ENCODE results near the gene SLC4A1AP.
"Not testable (repeated sequence)": the region's sequence is repeated elsewhere in the genome, so short reads cannot be mapped to it uniquely, and the experiment has no call there.

Gene SLC4A1AP

GRCh38 chr2:27652790-27653189, 10.9 kb upstream of the SLC4A1AP start:
- DNase-seq = no peak

- DNase-seq = no peak
These were observed 10.3 kb upstream of the SLC4A1AP start for GRCh38 chr2:27653397-27653796.

DNA sequence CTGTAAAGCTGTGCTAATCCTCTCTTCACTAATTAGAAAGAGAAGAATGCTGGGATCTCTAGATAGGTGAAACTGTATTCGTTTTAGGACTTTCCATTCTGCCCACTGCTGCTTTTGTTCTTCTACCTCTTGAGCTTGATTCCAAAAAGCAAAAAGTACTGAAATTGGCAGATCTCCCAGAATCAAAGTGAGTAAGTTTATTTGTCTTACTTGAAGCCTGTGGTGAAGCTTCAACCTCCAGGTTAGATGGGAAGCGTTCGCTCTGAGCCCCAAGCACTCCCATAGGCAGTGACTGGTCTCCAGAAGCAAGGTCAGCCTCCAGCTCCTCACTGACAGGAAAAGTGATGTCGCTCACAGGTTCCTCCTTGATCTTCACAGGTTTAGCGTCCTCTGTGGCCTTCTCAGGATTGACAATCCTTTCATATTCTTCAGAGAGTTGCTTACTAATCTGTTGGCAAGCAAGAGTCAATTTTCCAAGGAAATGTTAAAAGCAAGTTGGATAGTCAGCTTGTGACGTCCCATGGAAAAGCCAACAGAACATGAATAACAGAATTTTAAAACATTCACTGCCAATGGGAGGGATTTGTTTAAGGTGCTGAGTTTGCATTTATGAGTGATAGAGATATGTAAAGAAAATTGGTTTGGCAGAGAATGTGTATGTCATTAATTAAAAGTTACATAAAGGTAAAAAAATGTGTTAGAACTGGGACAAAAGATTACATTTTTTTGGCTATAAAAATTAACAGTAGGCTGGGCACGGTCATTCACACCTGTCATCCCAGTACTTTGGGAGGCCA, 8.3 kb upstream of the SLC4A1AP start:
- DNase-seq = no peak

DNA sequence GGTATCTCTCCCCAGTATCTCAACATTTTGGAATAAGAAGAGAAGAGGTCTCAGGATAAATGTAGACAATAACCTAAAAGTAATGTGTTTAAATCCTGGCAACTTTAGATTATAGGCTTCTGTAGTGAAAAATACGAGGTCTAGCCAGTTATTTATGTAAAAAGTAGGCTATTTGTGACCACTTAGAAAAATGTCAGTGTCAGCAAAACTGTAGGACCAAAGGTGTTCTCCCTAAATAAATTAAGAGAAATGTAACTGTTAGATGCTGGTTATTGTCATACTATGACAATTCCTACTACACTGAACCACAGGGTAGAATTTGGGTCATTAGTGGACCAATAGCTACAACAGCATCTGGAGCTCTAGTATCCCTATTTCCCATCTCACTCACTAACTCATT, 2.3 kb upstream of the SLC4A1AP start:
- DNase-seq = no peak

- DNase-seq = peak; percentile 16
These were observed 475 bp downstream of the SLC4A1AP start for GRCh38 chr2:27664154-27664574.

- no peak for DNase-seq
These were observed 1.1 kb downstream of the SLC4A1AP start for GRCh38 chr2:27664622-27665363.

GRCh38 chr2:27667446-27667845, 3.8 kb downstream of the SLC4A1AP start:
- DNase-seq = no peak

GRCh38 chr2:27671235-27671634, 7.5 kb downstream of the SLC4A1AP start:
- no peak for DNase-seq

- DNase-seq = no peak
These were observed 9.2 kb downstream of the SLC4A1AP start for GRCh38 chr2:27672723-27673486.

DNA sequence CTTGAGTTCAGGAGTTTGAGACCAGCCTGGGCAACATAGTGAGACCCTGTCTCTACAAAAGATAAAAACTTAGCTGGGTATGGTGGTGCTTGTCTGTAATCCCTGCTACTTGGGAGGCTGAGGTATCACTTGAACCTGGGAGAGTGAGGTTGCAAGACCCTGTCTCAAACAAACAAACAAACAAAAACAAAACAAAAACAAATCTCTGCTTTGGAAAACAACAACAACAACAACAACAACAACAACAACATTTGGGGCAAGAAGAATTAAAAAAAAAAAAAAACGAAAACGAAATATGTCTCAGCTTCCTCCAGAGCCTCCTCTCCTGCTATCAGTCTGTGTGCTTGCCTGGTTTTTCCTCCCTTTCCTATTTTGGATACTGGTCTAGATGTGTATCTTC, 16.9 kb downstream of the SLC4A1AP start:
- DNase-seq = no peak

DNA sequence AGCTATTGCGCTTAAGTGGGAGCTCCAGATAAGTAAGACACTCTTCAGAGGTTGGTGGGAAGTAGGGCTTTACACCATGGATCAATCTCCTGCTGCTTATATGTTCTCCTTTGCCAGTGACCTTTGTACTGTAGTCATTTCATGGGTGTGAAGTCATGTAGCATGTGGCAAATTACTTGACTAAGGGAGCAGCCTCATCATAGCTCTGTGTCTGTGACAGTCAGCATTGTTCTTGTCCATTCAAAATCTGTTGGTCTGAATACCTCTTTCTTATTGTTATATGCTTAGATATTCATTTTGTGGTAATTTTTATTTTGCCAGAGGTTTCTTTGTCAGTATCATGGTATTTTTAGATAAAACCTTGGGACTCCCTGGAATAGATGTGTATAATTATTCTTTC, 18.2 kb downstream of the SLC4A1AP start:
- DNase-seq = no peak

DNA sequence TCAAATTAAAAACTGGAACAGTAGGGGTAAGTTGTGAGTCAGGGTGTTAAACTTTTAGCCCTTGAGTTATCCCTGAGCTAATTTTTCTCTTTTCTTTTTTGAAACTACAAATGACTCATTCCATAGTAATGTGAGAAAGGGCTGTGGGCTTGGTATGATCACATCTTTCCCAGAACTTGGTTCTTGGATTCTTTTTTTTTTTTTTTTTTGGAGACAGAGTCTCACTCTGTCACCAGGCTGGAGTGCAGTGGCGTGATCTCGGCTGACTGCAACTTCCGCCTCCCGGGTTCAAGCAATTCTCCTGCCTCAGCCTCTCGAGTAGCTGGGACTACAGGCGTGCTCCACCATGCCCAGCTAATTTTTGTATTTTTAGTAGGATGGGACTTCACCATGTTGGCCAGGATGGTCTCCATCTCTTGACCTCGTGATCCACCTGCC, 18.7 kb downstream of the SLC4A1AP start:
- not testable (repeated sequence) for DNase-seq

- DNase-seq = peak; percentile 83
These were observed 19.8 kb downstream of the SLC4A1AP start for GRCh38 chr2:27683390-27684071.

DNA sequence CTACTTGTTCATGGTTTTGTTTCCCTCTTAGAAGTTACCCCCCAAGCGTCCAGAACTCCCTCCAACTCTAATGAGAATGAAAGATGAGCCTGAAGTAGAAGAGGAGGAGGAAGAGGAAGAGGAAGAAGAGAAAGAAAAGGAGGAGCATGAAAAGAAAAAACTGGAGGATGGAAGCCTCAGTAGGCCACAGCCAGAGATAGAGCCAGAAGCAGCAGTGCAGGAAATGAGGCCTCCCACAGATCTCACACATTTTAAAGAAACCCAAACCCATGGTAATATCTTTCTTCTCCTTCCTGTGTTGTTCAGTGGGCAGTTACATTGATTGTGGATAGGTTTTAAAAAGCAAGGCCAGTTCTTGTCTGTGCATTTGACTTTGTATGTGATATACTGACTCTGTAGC, 21.3 kb downstream of the SLC4A1AP start:
- not testable (repeated sequence) for DNase-seq

- DNase-seq = no peak
These were observed 21.9 kb downstream of the SLC4A1AP start for GRCh38 chr2:27685577-27685976.

- DNase-seq = no peak
These were observed 23.5 kb downstream of the SLC4A1AP start for GRCh38 chr2:27687232-27687631.

DNA sequence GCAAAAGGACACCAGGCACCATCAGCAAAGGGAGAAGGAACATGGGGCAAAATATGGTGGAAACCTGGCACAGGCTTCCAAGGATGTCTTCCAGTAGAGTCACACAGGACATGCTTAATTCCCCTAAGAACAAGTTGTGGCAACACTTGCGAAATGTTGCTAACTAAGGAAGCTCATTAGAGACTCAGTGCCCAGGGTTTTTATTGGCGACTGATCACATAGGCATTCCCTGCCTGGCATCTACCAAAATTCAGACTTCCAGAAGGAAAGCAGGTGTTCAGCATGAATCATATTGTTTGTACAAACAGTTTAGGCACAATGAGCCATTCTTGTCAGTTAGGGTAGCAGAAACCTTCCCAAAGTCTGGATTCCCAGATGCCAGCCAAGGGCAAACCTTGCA, 25.7 kb downstream of the SLC4A1AP start:
- peak; percentile 75 for DNase-seq

- peak; percentile 43 for DNase-seq
These were observed 26.4 kb downstream of the SLC4A1AP start for GRCh38 chr2:27690052-27690451.

- DNase-seq = no peak
These were observed 34.0 kb downstream of the SLC4A1AP start for GRCh38 chr2:27697660-27698059.

DNA sequence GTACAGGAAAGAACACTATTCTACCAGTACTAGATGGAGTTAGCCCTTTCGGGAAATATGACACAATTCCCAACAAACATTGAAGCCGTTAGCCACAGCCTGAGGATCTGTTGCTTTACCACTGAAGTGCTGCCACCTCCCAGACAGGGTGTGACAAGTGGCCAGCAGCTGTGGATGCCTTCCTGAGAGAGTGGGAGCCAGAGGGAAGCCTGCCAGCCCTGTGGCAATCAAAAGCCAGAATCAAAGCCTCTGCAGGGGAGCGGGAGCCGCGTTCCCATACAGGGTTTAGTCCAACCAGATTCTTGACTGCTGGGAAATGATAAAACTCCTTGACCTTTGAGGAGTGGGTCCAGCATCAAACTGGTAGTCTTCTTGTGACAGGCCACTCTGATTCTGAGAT, 38.0 kb downstream of the SLC4A1AP start:
- DNase-seq = peak; percentile 37

GRCh38 chr2:27702302-27702701, 38.6 kb downstream of the SLC4A1AP start:
- DNase-seq = no peak

GRCh38 chr2:27703638-27704341, 40.1 kb downstream of the SLC4A1AP start:
- DNase-seq = peak; percentile 68

Data from NCI-H69 (cell line).